PC-9 (cell line): ENCODE data around the gene SLC44A4. TPM values are rescaled to one million over a fixed set of nuclear protein-coding genes. Genes with fewer than 3 reads are reported as not detected.

ENCODE experiments used
- BruUV-seq: library from RNA; stranded (reverse); fragments of 400-500 nt; replicated peaks from 2 replicates; lab custom pipeline; 2021; lab: Mats Ljungman, UMichigan
- CTCF ChIA-PET: fragments of 300-600 bp; sonication (Branson Sonifier 250); formaldehyde crosslinking; loops from one replicate; lab custom pipeline; 2022; ENCODE audit warnings: antibody characterized with exemption; lab: Charles Lee
- POLR2A ChIA-PET: fragments of 300-600 bp; sonication (Branson Sonifier 250); formaldehyde crosslinking; loops from one replicate; lab custom pipeline; 2022; ENCODE audit warnings: antibody characterized with exemption; ENCODE audit not compliant: unreplicated experiment; lab: Charles Lee
- DNase-seq, 2 experiments: peaks; one replicate each; pipeline versions ENCODE4 v3.0.0 to v3.0.0-alpha.2; 2015 to 2022; ENCODE audit warnings: mixed read lengths in 1 of 2
- H2AFZ ChIP-seq: fragments of 200-600 bp; sonication (generic); 2 replicates; pipeline ENCODE4 v1.8.1; 2017; ENCODE audit warnings: antibody characterized with exemption
- H3F3A ChIP-seq: fragments of 200-600 bp; sonication (generic); 2 replicates; pipeline ENCODE4 v1.8.1; 2017; ENCODE audit warnings: antibody characterized with exemption, mild to moderate bottlenecking, low read depth; ENCODE audit not compliant: insufficient read depth
- H3K27ac ChIP-seq: fragments of 200-600 bp; sonication (generic); 2 replicates; pipeline ENCODE4 v1.6.1; 2016; ENCODE audit warnings: mixed run types
- H3K27me3 ChIP-seq: fragments of 200-600 bp; sonication (generic); 2 replicates; pipeline ENCODE4 v1.6.1; 2016; ENCODE audit warnings: low read depth, mixed run types; ENCODE audit not compliant: insufficient read depth
- H3K36me3 ChIP-seq: fragments of 200-600 bp; sonication (generic); 2 replicates; pipeline ENCODE4 v1.6.1; 2016; ENCODE audit warnings: low read depth, mixed run types
- H3K4me1 ChIP-seq: fragments of 200-600 bp; sonication (generic); replicated peaks from 2 replicates; pipeline ENCODE4 v1.6.1; 2016; ENCODE audit warnings: mixed run types; ENCODE audit not compliant: insufficient read depth
- H3K4me2 ChIP-seq: fragments of 200-600 bp; sonication (generic); 2 replicates; pipeline ENCODE4 v1.6.1; 2017; ENCODE audit warnings: mixed run types
- H3K4me3 ChIP-seq: fragments of 200-600 bp; sonication (generic); 2 replicates; pipeline ENCODE4 v1.6.1; 2016; ENCODE audit warnings: mixed run types
- H3K79me2 ChIP-seq: fragments of 200-600 bp; sonication (generic); 2 replicates; pipeline ENCODE4 v1.6.1; 2017; ENCODE audit warnings: low read depth, mixed run types
- H3K9me2 ChIP-seq: fragments of 200-600 bp; sonication (generic); 2 replicates; pipeline ENCODE4 v1.8.1; 2017; ENCODE audit warnings: mild to moderate bottlenecking; ENCODE audit not compliant: insufficient read depth
- H3K9me3 ChIP-seq: fragments of 200-600 bp; sonication (generic); 2 replicates; pipeline ENCODE4 v1.8.1; 2016; ENCODE audit warnings: low read depth; ENCODE audit not compliant: insufficient read depth
- H4K20me1 ChIP-seq: fragments of 200-600 bp; sonication (generic); 2 replicates; pipeline ENCODE4 v1.8.1; 2017; ENCODE audit not compliant: insufficient read depth
- EZH2 ChIP-seq: fragments of 200-600 bp; sonication (generic); IDR thresholded peaks from 2 replicates; pipeline ENCODE4 v1.8.0; 2017; ENCODE audit warnings: antibody characterized with exemption, low read depth
- intact Hi-C: fragments of 100-400 bp; cut with micrococcal nuclease; formaldehyde crosslinking; loops from one replicate; pipeline ENCODE4 v1.10.0; 2022; ENCODE audit not compliant: unreplicated experiment
- total RNA-seq: library from RNA; stranded (reverse); gene quantifications from 2 replicates; pipeline ENCODE4 v1.2.3, GENCODE V29; 2021
- TF ChIP-seq, protein P1 (sequence below): fragments of 200-600 bp; sonication (generic); conservative IDR thresholded peaks from 2 replicates; pipeline ENCODE4 v1.6.1; 2017; ENCODE audit warnings: mixed run types, antibody characterized with exemption, mild to moderate bottlenecking, moderate library complexity

SLC44A4 gene
- total RNA-seq, 1 experiment from 2014 or later: 44.4 TPM

DNA sequence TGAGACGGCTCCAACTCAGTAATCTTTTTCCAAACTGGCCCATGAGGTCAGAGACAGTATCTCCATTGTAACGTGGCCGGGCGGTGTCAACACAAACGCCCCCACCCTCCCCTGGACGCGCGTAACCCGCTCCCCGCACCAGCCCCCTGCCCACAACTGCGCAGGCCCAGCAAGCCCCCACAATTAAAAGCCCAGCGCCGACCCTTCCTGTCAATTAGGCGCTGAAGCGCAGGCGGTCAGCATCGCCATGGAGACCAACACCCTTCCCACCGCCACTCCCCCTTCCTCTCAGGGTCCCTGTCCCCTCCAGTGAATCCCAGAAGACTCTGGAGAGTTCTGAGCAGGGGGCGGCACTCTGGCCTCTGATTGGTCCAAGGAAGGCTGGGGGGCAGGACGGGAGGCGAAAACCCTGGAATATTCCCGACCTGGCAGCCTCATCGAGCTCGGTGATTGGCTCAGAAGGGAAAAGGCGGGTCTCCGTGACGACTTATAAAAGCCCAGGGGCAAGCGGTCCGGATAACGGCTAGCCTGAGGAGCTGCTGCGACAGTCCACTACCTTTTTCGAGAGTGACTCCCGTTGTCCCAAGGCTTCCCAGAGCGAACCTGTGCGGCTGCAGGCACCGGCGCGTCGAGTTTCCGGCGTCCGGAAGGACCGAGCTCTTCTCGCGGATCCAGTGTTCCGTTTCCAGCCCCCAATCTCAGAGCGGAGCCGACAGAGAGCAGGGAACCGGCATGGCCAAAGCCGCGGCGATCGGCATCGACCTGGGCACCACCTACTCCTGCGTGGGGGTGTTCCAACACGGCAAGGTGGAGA lies 63.6 kb downstream of the SLC44A4 start, which contains the start of the genes HSPA1A and HSPA1L:
Gene HSPA1A, plus strand, starts transcription at position 519 of the 814 bp plus-strand sequence. Its CDS starts 214 bp downstream, at position 733.
Gene HSPA1L, minus strand, starts transcription at position 259 of the 814 bp plus-strand sequence. CDS start 3,311 bp downstream, outside the sequence.
- peaks cover 19% of the 10 kb centered on the region for H4K20me1 ChIP-seq
- peak within 1 kb of the TSS; percentile 100 for H3K4me2 ChIP-seq
- H3K9me3 ChIP-seq: no peaks in the 10 kb centered on the region
- H3K79me2 ChIP-seq: peaks cover 49% of the 10 kb centered on the region
- H3K27me3 ChIP-seq: no peaks in the 10 kb centered on the region
- ChIA-PET CTCF (interaction anchor here (0.5 to 1.4 kb wide), 2 partner anchors 19 to 64 kb away, joined by 3 to 4 read pairs; partner anchors contain the start of genes SLC44A4 and VARS1), POLR2A (interaction anchor here (0.6 to 1.9 kb wide), 12 partner anchors 8 to 1157 kb away, joined by 3 to 42 read pairs (median 5); partner anchors contain the start of genes HSPA1B, LSM2, NEU1 and VARS1)
- H2AFZ ChIP-seq: peak within 1 kb of the TSS; percentile 97
- peaks cover 22% of the 10 kb centered on the region for H3K4me1 ChIP-seq
- peak within 1 kb of the TSS; percentile 92 for H3K27ac ChIP-seq
- peak; percentile 94 to 97 for DNase-seq
- no peaks in the 10 kb centered on the region for H3K9me2 ChIP-seq
- TF ChIP-seq EZH2: no peak
- TF ChIP-seq, protein P1, sequence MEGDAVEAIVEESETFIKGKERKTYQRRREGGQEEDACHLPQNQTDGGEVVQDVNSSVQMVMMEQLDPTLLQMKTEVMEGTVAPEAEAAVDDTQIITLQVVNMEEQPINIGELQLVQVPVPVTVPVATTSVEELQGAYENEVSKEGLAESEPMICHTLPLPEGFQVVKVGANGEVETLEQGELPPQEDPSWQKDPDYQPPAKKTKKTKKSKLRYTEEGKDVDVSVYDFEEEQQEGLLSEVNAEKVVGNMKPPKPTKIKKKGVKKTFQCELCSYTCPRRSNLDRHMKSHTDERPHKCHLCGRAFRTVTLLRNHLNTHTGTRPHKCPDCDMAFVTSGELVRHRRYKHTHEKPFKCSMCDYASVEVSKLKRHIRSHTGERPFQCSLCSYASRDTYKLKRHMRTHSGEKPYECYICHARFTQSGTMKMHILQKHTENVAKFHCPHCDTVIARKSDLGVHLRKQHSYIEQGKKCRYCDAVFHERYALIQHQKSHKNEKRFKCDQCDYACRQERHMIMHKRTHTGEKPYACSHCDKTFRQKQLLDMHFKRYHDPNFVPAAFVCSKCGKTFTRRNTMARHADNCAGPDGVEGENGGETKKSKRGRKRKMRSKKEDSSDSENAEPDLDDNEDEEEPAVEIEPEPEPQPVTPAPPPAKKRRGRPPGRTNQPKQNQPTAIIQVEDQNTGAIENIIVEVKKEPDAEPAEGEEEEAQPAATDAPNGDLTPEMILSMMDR: no peak
- intact Hi-C loops: loop anchor here (2.0 kb wide), 3 partner anchors 16 to 38 kb away; partner anchors contain the start of gene VWA7
- TSS peak; percentile 94 for BruUV-seq
- peak within 1 kb of the TSS; percentile 84 for H3K4me3 ChIP-seq
- H3K36me3 ChIP-seq: no peaks in the 10 kb centered on the region
- H3F3A ChIP-seq: peaks cover 47% of the 10 kb centered on the region

DNA sequence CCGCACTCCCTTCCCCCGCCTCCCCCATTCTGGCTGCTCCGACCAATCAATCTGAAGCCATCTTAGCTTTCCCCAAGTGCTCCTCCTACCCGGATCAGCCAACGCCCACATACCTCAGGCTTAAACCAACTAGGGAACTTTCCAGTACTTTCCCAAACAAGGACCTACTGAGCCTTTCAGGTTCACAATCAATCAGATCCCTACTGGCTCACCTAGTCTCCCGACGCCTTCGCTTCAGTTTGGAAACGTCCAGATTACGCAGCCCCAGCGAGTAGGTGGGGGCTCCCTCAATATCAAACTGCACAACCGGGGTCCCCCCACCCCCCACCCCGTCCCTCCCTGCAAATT lies 64.1 kb downstream of the SLC44A4 start:
- peak overlapping the region; percentile 70; the same call in 1 of the 2 replicates for H2AFZ ChIP-seq
- intact Hi-C loops: loop anchor here (2.0 kb wide), 3 partner anchors 16 to 38 kb away; partner anchors contain the start of gene VWA7
- H3K27me3 ChIP-seq: no peaks in the 10 kb centered on the region
- H3K4me3 ChIP-seq: peak overlapping the region; percentile 84
- peak; percentile 94 to 97 for DNase-seq
- H3F3A ChIP-seq: peaks cover 41% of the 10 kb centered on the region
- no TSS peak for BruUV-seq
- no peaks in the 10 kb centered on the region for H3K36me3 ChIP-seq
- H3K4me2 ChIP-seq: peak overlapping the region; percentile 97
- peaks cover 44% of the 10 kb centered on the region for H3K79me2 ChIP-seq
- TF ChIP-seq EZH2: no peak
- TF ChIP-seq, protein P1: no peak
- ChIA-PET POLR2A (interaction anchor here (0.5 to 1.9 kb wide), 19 partner anchors 8 to 1157 kb away, joined by 3 to 42 read pairs (median 4); partner anchors contain the start of genes HSPA1B, LSM2, NEU1 and VARS1), CTCF (interaction anchor here (0.5 to 1.4 kb wide), 2 partner anchors 19 to 64 kb away, joined by 3 to 4 read pairs; partner anchors contain the start of genes SLC44A4 and VARS1)
- H4K20me1 ChIP-seq: peaks cover 19% of the 10 kb centered on the region
- H3K9me3 ChIP-seq: no peaks in the 10 kb centered on the region
- peaks cover 16% of the 10 kb centered on the region for H3K4me1 ChIP-seq
- no peaks in the 10 kb centered on the region for H3K9me2 ChIP-seq
- H3K27ac ChIP-seq: peak overlapping the region; percentile 92

DNA sequence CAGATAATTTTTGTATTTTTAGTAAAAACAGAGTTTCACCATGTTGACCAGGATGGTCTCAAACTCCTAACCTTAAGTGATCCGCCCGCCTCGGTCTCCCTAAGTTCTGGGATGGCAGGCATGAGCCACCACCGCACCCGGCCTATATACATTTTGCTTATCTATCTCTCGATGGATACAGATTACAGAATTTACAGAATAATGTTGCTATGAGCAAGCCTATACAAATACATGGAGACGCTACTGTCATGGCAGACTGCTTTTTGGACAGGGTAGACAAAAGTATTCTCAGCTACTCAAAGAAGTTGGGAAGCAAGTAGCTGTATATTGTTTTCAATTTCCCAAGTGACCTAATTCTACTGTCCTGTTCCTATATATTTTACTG lies 65.3 kb downstream of the SLC44A4 start:
- Histone ChIP-seq H3K36me3 (no peaks in the 10 kb centered on the region), H3K9me2 (no peaks in the 10 kb centered on the region), H2AFZ (peak overlapping the region; percentile 97), H3K9me3 (no peaks in the 10 kb centered on the region), H3K4me1 (peaks cover 10% of the 10 kb centered on the region), H3K4me2 (peak overlapping the region; percentile 100), H3F3A (peaks cover 29% of the 10 kb centered on the region), H3K79me2 (peaks cover 32% of the 10 kb centered on the region), H3K27me3 (no peaks in the 10 kb centered on the region), H3K4me3 (peak overlapping the region; percentile 70), H4K20me1 (peaks cover 12% of the 10 kb centered on the region), H3K27ac (peak overlapping the region; percentile 92)
- BruUV-seq: no TSS peak
- ChIA-PET POLR2A (interaction anchor here (0.6 to 1.9 kb wide), 8 partner anchors 9 to 382 kb away, joined by 3 to 42 read pairs (median 5); partner anchors contain the start of genes CFB, DXO, HSPA1B and VARS1), CTCF (interaction anchor here (1.4 kb wide), 1 partner anchor 18 kb away, joined by 4 read pairs; the partner anchor contains the start of gene VARS1)
- TF ChIP-seq, protein P1: no peak
- no peak for TF ChIP-seq EZH2
- intact Hi-C loops: no loop called here
- DNase-seq: no peak
